Ovary (tissue), 9 donors: ENCODE measurements around the gene MX1. TPM values are rescaled to one million over a fixed set of nuclear protein-coding genes. Genes with fewer than 3 reads are reported as not detected.

Experiments
- DNase-seq, 5 donors: peaks; one replicate each; pipeline ENCODE4 v3.0.0-alpha.2; 2019 to 2020
- H3K27ac ChIP-seq, 2 donors: fragments of 200-600 bp; one replicate each; pipeline versions ENCODE4 v1.5.1 to v1.8.0; 2019 to 2022
- H3K27me3 ChIP-seq: fragments of 200-600 bp; one replicate; pipeline ENCODE4 v1.8.0; 2022
- H3K36me3 ChIP-seq: fragments of 200-600 bp; sonication (generic); one replicate; pipeline ENCODE4 v1.5.1; 2019
- H3K4me1 ChIP-seq: one replicate; pipeline ENCODE4 v1.8.1; 2013; ENCODE audit warnings: mild to moderate bottlenecking, moderate library complexity; ENCODE audit not compliant: insufficient read depth
- H3K4me3 ChIP-seq: fragments of 200-600 bp; sonication (generic); one replicate; pipeline ENCODE4 v1.5.1; 2017
- H3K9me3 ChIP-seq, 2 donors: fragments of 200-600 bp in 1 of 2; sonication (generic) in 1 of 2; one replicate each; pipeline versions ENCODE4 v1.5.1 to v1.8.1; 2013 to 2019; ENCODE audit warnings: mild to moderate bottlenecking in 1 of 2, moderate library complexity in 1 of 2
- EP300 ChIP-seq: sonication (generic); formaldehyde crosslinking; IDR thresholded peaks from one replicate; pipeline ENCODE4 v1.6.1; 2017; ENCODE audit warnings: antibody characterized with exemption
- POLR2A ChIP-seq: fragments of 450-650 bp; IDR thresholded peaks from one replicate; pipeline ENCODE4 v1.6.1; 2017; ENCODE audit warnings: antibody characterized with exemption, mild to moderate bottlenecking, moderate library complexity
- WGBS, 3 donors: extraction: QIAGEN DNeasy Blood & Tissue Kit in 1 of 3; methylation state at CpG; one replicate each; pipeline versions ENCODE4 v1.1.5 to v1.1.7; 2013 to 2017; 5-methylcytosine and 5-hydroxymethylcytosine counted together
- intact Hi-C, 4 donors: fragments of 100-400 bp; cut with DNase I; formaldehyde crosslinking; loops; one replicate each; pipeline versions ENCODE4 v1.11.0 to v1.15.1; 2022 to 2023
- polyA plus RNA-seq, 2 donors: library from polyadenylated mRNA; stranded (reverse); fragments of 200-250 nt in 1 of 2; fragments of 350-450 nt in 1 of 2; fragmentation: Illumina TruSeq in 1 of 2; extraction: RNeasy Lipid Tissue Mini Kit (QIAGEN cat#74804) in 1 of 2; gene quantifications; one replicate each; pipeline ENCODE4 v1.2.3, GENCODE V29; 2013 to 2014
- total RNA-seq, 7 donors: library from RNA; depleted of rRNA in 2 of 7; stranded (reverse); fragments of >200 nt in 2 of 7; fragmentation: NEBNext Ultra II Directional in 3 of 7; extraction: Animal tissue kit (Norgen Biotek cat#: 25700) in 3 of 7; gene quantifications; one replicate each; pipeline versions ENCODE4 v1.1.0 to v1.2.4, GENCODE V29; 2016 to 2023
- TF ChIP-seq, protein P1 (sequence below), 3 donors: fragments of 450-650 bp in 2 of 3; fragments of 200-600 bp in 1 of 3; IDR thresholded peaks; one replicate each; pipeline versions ENCODE4 v1.5.1 to v1.8.0; 2016 to 2022; ENCODE audit warnings: antibody characterized with exemption in 3 of 3, mild to moderate bottlenecking in 1 of 3
- donor health status: DM: no; HTN: no; CAD: no; lungs with moderate emphysema.
- donor health status: DM: no; HTN: no; CAD: no.
- donor health status: Bipolar disorder and iron deficiency.
- donor health status: DM: yes; HTN: yes; CAD: no.
- donor health status: DM: no; HTN: no; CAD: no.
- donor health status: DM: yes; HTN: yes; CAD: no.

The MX1 gene
- total and polyA plus RNA-seq, 9 donors: 25.2 to 118 (median 43.5) TPM

DNA sequence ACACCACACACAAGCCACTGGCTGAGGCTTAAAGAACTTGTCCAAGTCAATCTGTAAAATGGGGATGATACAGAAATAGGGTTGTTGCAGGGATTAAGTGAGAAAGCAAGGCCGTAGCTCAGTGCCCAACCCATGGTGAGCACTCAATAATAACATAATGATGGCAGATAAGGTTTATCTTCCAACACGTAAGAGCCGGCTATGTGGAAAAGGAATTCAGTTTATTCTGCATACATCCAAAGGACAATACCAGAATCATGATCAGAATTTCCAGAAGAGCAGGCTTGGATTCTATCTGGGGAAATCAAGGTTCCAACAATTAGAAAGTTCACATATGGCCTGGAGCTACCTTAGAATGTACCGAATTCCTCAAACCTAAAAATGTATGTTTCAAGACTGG is 77.3 kb downstream of the MX1 start:
- no peak overlapping the region for H3K27ac ChIP-seq
- intact Hi-C loops: no loop called here
- peaks cover 5% of the 10 kb centered on the region for H3K4me1 ChIP-seq
- H3K27me3 ChIP-seq: no peaks in the 10 kb centered on the region
- TF ChIP-seq POLR2A: no peak
- TF ChIP-seq EP300: no peak
- TF ChIP-seq, protein P1, sequence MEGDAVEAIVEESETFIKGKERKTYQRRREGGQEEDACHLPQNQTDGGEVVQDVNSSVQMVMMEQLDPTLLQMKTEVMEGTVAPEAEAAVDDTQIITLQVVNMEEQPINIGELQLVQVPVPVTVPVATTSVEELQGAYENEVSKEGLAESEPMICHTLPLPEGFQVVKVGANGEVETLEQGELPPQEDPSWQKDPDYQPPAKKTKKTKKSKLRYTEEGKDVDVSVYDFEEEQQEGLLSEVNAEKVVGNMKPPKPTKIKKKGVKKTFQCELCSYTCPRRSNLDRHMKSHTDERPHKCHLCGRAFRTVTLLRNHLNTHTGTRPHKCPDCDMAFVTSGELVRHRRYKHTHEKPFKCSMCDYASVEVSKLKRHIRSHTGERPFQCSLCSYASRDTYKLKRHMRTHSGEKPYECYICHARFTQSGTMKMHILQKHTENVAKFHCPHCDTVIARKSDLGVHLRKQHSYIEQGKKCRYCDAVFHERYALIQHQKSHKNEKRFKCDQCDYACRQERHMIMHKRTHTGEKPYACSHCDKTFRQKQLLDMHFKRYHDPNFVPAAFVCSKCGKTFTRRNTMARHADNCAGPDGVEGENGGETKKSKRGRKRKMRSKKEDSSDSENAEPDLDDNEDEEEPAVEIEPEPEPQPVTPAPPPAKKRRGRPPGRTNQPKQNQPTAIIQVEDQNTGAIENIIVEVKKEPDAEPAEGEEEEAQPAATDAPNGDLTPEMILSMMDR (IDR thresholded peaks at IDR 0.05): no peak
- H3K36me3 ChIP-seq: no peaks in the 10 kb centered on the region
- no peaks in the 10 kb centered on the region for H3K9me3 ChIP-seq
- 78 to 86% (median 84%) methylated on average over 4 of the region's 4 CpGs for WGBS, 3 donors
- no peak overlapping the region for H3K4me3 ChIP-seq
- no peak for DNase-seq

DNA sequence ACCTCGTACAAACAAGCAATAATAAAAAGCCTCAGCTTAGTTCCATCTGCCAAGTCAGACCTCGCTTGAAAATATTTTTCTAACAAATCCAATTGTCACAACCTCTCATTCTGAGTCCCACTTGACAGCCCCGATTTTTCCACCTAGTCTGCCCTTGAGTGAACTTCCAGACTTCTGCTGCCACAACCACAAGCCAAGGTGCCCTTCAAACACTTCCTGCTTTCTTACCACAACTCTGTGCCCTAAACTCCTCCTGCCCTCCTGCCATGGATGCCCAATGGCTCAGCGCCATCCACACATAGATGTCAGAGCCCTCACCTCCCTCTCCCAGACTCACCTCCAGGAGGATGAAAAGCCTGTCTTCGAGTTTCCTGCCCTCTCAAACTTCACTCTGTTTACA is 78.0 kb downstream of the MX1 start:
- no peak for TF ChIP-seq EP300
- no peak for TF ChIP-seq POLR2A
- TF ChIP-seq, protein P1 (IDR thresholded peaks at IDR 0.05): no peak
- no peaks in the 10 kb centered on the region for H3K36me3 ChIP-seq
- DNase-seq: no peak
- no peak overlapping the region for H3K4me3 ChIP-seq
- no peaks in the 10 kb centered on the region for H3K27me3 ChIP-seq
- H3K4me1 ChIP-seq: peaks cover 5% of the 10 kb centered on the region
- intact Hi-C loops: no loop called here
- no peak overlapping the region for H3K27ac ChIP-seq
- 57 to 62% (median 57%) methylated on average over 5 of the region's 5 CpGs for WGBS, 3 donors
- H3K9me3 ChIP-seq: no peaks in the 10 kb centered on the region

DNA sequence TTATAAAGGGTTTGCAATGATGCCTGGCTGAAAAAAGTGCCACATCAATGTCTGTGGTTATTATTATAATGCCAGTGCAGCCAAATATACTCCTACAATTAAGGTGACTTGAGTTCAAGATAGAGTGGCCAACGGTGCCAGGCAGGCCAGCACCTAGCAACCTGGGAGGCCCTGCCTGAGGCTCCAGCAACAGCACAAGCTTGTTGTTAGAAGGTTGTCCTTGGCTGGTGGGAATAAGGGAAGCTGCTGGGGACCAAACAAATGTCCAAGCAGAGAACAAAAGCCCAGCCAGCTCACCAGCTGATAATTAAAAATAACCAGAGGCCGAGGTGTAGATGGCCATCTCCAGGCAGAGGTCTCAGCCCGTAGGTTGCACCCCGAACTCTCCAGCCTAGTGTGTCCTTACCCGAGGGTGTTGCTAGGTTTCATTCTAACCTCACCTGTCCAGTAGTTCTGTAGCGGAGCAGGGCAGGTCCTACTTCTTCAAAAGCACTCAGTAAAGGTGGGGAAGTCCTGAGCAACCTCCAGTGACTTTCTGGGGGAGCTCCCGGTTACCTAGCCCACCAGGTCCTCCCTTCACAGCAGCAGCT is 80.1 kb downstream of the MX1 start:
- DNase-seq: no peak
- H3K9me3 ChIP-seq: no peaks in the 10 kb centered on the region
- H3K27ac ChIP-seq: no peak overlapping the region
- 65 to 73% (median 70%) methylated on average over 7 of the region's 7 CpGs for WGBS, 3 donors
- intact Hi-C loops: no loop called here
- H3K4me1 ChIP-seq: peaks cover 5% of the 10 kb centered on the region
- no peak overlapping the region for H3K4me3 ChIP-seq
- no peaks in the 10 kb centered on the region for H3K27me3 ChIP-seq
- H3K36me3 ChIP-seq: no peaks in the 10 kb centered on the region
- no peak for TF ChIP-seq EP300
- TF ChIP-seq, protein P1 (IDR thresholded peaks at IDR 0.05): no peak
- TF ChIP-seq POLR2A: no peak

DNA sequence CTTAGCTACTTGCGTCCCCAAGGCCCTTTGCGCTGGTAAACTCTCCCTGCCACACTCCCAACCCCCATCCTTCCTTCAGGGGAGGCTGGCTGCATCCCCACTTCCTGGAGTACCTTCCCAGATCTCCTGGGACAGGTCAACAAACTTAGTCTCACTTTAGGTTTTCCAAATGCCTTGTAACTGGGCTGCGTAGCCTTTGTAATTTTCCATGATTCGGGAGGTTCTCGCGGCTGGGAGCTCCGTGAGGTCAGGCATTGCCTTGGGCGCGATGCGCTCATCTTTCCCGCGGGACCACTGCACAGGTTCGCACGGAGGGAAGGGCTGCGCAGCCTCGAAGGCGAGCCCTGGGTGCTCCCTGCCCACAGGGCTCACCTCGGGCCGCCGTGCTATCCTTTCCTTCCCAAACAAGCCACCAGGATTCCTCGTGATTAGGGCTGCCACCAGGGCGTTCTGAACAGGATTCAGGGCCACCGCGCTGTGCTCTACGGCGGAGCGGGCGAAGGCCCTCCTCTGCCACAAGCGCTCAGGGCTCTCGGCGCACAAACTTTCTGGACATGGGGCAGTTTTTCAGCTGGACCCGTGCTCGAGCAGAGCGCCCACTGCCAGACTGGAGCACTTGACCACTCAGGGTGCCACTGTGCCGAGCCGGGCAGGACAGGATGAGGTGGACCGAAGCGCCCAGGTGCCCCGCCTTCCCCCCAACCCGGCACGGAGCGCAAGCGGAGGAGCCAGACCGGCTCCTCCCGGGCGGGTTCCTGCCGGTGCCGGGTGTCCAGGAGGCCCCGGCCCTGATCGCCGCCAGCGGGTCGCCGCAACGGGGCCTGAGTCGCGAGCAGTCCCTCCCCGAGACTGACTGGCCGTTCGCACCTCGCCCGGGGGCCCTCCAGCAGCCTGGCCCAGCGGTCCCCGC is 80.8 kb downstream of the MX1 start:
- peak overlapping the region; percentile 33 for H3K4me3 ChIP-seq
- 4 to 5% (median 5%) methylated on average over 49 to 64 of the region's 64 CpGs for WGBS, 3 donors
- no peak for DNase-seq
- no peaks in the 10 kb centered on the region for H3K9me3 ChIP-seq
- TF ChIP-seq POLR2A: no peak
- peaks cover 5% of the 10 kb centered on the region for H3K4me1 ChIP-seq
- H3K27ac ChIP-seq: no peak overlapping the region
- intact Hi-C loops: no loop called here
- no peaks in the 10 kb centered on the region for H3K27me3 ChIP-seq
- no peaks in the 10 kb centered on the region for H3K36me3 ChIP-seq
